Keratinocyte (primary cell): ENCODE results near the gene LONP2.

Experiments
- CTCF ChIP-seq, 3 experiments: IDR thresholded peaks in 1 of 3; conservative IDR thresholded peaks in 1 of 3; optimal IDR thresholded peaks in 1 of 3; 2 replicates in 2 of 3; 3 replicates in 1 of 3; pipeline versions ENCODE3 to v1.5.1; 2011; ENCODE audit warnings: low read length in 3 of 3, mild to moderate bottlenecking in 3 of 3, moderate library complexity in 2 of 3, control low read depth in 1 of 3, inconsistent platforms in 1 of 3; ENCODE audit not compliant: insufficient read depth in 2 of 3; ENCODE audit errors: extremely low read depth in 1 of 3
- EZH2 ChIP-seq: IDR thresholded peaks from one replicate; pipeline ENCODE4 v1.6.1; 2012; ENCODE audit warnings: inconsistent platforms, mild to moderate bottlenecking, low read length, moderate library complexity

GRCh38 chr16:48318630-48319029 lies 74.5 kb downstream of the LONP2 start:
- TF ChIP-seq CTCF (optimal IDR thresholded peaks at IDR 0.05 in 1 of 3, IDR thresholded peaks at IDR 0.05 in 1 of 3, conservative IDR thresholded peaks at IDR 0.05 in 1 of 3; ENCODE audit: extremely low read depth in 1 of 3, insufficient read depth in 2 of 3, low read length in 3 of 3) (no peak), EZH2 (no peak)
